GM12873 (cell line): Measurements from ENCODE around the gene BBX.

Experiments
- TF ChIP-seq, protein P1 (sequence below): IDR thresholded peaks from 2 replicates; pipeline ENCODE4 v1.5.1; 2012; ENCODE audit warnings: low read depth, mild to moderate bottlenecking, moderate library complexity, low read length, control low read depth; ENCODE audit not compliant: insufficient read depth; ENCODE audit errors: missing control alignments

The BBX gene

DNA sequence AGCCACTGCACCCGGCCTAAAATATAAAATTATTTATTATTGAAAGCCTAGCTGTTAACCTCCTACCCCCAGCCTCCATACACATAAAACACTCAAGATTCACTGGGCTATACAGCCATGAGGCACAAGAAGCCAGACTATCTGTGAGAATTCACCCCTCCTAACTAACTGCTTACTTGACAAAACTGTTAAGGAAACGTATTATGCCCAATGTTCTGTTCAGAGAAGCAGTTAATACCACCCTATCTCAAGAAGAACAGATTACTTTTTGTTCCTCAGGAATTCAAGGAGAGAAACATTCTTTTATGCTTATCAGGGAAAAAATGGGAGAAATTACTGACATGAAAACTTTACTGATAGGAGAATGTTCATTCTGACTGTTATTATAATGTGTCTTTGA, 144.1 kb downstream of the BBX start:
- TF ChIP-seq, protein P1, sequence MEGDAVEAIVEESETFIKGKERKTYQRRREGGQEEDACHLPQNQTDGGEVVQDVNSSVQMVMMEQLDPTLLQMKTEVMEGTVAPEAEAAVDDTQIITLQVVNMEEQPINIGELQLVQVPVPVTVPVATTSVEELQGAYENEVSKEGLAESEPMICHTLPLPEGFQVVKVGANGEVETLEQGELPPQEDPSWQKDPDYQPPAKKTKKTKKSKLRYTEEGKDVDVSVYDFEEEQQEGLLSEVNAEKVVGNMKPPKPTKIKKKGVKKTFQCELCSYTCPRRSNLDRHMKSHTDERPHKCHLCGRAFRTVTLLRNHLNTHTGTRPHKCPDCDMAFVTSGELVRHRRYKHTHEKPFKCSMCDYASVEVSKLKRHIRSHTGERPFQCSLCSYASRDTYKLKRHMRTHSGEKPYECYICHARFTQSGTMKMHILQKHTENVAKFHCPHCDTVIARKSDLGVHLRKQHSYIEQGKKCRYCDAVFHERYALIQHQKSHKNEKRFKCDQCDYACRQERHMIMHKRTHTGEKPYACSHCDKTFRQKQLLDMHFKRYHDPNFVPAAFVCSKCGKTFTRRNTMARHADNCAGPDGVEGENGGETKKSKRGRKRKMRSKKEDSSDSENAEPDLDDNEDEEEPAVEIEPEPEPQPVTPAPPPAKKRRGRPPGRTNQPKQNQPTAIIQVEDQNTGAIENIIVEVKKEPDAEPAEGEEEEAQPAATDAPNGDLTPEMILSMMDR, result no peak

- TF ChIP-seq, protein P1, result no peak
Observed at GRCh38 chr3:107668416-107668815, 145.7 kb downstream of the BBX start.

GRCh38 chr3:107668963-107669362, 146.2 kb downstream of the BBX start:
- TF ChIP-seq, protein P1, result no peak

- TF ChIP-seq, protein P1, result no peak
Observed at GRCh38 chr3:107669669-107670068, 146.9 kb downstream of the BBX start.

- TF ChIP-seq, protein P1, result no peak
Observed at GRCh38 chr3:107670986-107671385, 148.2 kb downstream of the BBX start.

DNA sequence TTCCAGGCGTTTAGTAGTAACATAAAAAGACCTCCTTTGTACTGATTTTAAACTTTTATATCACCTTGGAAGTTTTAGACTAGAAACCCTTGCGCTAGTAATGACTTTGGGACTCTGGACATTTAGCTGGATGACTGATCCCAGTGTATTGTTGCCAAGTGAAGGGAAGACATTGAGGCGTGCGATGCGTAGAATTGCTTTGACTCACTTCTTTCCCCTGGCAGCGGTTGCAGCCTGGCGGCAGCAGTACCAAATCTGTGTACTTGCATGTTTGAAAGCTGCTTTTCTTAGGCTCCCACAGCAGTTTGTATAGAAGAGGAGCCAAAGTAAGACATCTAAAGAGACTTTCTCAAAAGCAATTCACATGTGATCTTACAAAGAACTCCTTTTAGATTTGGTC, 151.6 kb downstream of the BBX start:
- TF ChIP-seq, protein P1, result no peak

- TF ChIP-seq, protein P1, result no peak
Observed at GRCh38 chr3:107675233-107675900, 152.6 kb downstream of the BBX start.
